Mucosa of stomach (tissue), 1 donor: ENCODE data around the gene NDUFAF8.

Experiments used
- H3K27me3 ChIP-seq: one replicate; pipeline ENCODE4 v1.7.0; 2013; ENCODE audit warnings: mild to moderate bottlenecking, low read length; ENCODE audit not compliant: control insufficient read depth, insufficient read depth
- H3K36me3 ChIP-seq: one replicate; pipeline ENCODE4 v1.7.0; 2013; ENCODE audit warnings: low read length; ENCODE audit not compliant: control insufficient read depth, insufficient read depth
- H3K4me1 ChIP-seq: one replicate; pipeline ENCODE4 v1.7.0; 2013; ENCODE audit warnings: mild to moderate bottlenecking, low read length; ENCODE audit not compliant: control insufficient read depth, insufficient read depth
- H3K4me3 ChIP-seq: one replicate; pipeline ENCODE4 v1.7.0; 2013; ENCODE audit warnings: low read length
- H3K9ac ChIP-seq: one replicate; pipeline ENCODE4 v1.7.0; 2013; ENCODE audit warnings: mild to moderate bottlenecking, low read length, moderate library complexity
- H3K9me3 ChIP-seq: one replicate; pipeline ENCODE4 v1.7.0; 2013; ENCODE audit warnings: mild to moderate bottlenecking, low read length, moderate library complexity; ENCODE audit not compliant: control insufficient read depth
- donor health status: Pancreatic carcinoma.

Gene NDUFAF8

DNA sequence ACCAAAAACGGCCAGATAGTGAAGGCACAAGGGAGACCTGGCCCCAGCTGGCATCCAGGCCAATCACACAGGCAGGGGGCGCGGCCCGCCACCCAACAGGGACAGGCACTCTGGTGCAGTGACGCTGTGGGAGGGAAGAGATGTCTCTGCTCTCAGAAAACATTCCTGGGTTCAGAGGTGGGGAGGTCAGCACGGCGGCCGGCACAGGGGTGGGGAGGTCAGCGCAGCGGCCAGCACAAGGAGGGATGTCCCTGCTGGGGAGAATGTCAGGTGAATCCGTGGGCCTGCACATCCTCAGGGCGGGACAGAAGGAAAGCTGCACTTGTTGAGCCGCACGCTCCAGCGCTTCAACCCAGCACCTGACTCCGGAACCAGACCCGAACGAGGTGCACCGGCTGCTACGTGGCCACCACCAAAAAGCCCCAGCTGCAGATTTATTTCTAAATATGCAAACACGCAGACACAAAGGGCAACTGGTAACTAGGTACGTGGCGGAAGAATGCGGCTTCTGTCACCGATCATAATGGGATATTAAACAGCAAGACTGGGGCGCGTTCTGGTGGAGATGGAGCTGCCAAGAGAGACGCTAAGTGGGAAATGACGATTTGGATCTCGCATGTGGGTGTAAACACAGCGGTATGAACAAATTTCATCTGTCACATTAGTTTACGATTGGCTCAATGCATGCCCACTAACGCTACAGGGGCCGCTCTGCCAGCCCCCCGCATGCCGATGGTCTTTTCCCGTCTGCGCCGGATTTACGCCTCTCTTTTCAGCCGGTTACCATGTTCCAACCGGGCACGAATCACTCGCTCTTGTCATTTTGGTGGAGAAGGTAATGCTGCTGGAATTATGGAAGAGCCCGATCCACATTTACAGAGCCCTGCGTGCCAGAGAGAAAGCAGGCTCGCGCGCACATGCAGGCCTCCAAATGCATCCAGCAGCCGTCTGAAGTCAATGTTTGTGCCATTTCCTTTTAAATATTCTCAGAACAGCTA, 40.5 kb downstream of the NDUFAF8 start:
- Histone ChIP-seq H3K9me3 (no peaks in the 10 kb centered on the region), H3K9ac (no peak overlapping the region), H3K4me1 (peaks cover 12% of the 10 kb centered on the region), H3K4me3 (no peak overlapping the region), H3K27me3 (no peaks in the 10 kb centered on the region), H3K36me3 (peaks cover 18% of the 10 kb centered on the region)

- H3K36me3 ChIP-seq = peaks cover 14% of the 10 kb centered on the region
- H3K27me3 ChIP-seq = no peaks in the 10 kb centered on the region
- peaks cover 12% of the 10 kb centered on the region for H3K4me1 ChIP-seq
- no peak overlapping the region for H3K4me3 ChIP-seq
- no peaks in the 10 kb centered on the region for H3K9me3 ChIP-seq
- no peak overlapping the region for H3K9ac ChIP-seq
These were observed 41.5 kb downstream of the NDUFAF8 start for GRCh38 chr17:81280571-81280970.

DNA sequence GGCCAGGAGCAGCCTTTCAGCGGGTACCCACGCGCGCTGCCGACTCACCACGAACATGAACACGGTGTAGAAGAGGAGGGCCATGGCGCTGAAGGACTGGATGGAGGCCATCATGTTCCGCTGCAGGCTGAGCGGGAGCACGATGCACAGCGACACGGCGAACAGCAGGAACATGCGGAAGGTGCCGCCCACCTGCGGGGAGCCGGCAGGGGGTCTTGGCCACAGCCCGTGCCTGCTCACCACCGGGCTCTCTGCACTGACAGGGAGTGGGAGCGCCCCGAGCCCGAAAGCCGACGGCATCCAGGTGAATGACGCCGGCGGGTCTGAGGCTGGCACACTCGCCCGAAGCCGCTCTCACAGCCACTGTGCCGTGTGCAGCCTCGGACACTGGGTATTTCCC, 43.0 kb downstream of the NDUFAF8 start:
- H3K36me3 ChIP-seq = peaks cover 14% of the 10 kb centered on the region
- no peak overlapping the region for H3K4me3 ChIP-seq
- peaks cover 17% of the 10 kb centered on the region for H3K4me1 ChIP-seq
- no peak overlapping the region for H3K9ac ChIP-seq
- no peaks in the 10 kb centered on the region for H3K9me3 ChIP-seq
- no peaks in the 10 kb centered on the region for H3K27me3 ChIP-seq

DNA sequence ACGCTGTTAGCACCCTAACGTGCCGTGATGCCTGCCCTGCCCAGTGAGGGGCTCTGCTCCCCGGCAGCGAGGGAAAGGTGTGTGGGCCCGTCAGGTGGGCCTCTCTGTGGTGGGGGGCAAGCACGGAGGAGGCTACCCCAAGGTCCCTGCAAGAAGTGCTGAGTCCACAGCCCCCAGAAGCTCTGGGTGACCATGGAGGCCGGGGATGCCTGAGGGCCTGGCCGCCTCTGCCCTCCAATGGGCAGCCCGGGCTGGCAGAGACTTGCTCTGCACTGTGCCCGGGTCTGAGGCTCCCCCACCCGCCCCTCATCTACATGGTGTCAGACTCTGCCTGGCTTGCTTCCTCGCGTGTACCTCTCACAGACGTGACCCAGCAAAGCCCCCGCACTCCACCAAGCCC, 43.8 kb downstream of the NDUFAF8 start:
- Histone ChIP-seq H3K27me3 (no peaks in the 10 kb centered on the region), H3K9me3 (no peaks in the 10 kb centered on the region), H3K4me1 (peaks cover 10% of the 10 kb centered on the region), H3K36me3 (peaks cover 14% of the 10 kb centered on the region), H3K9ac (no peak overlapping the region), H3K4me3 (no peak overlapping the region)

- Histone ChIP-seq H3K4me1 (peaks cover 9% of the 10 kb centered on the region), H3K9me3 (no peaks in the 10 kb centered on the region), H3K27me3 (no peaks in the 10 kb centered on the region), H3K4me3 (no peak overlapping the region), H3K36me3 (peaks cover 4% of the 10 kb centered on the region), H3K9ac (no peak overlapping the region)
These were observed 46.2 kb downstream of the NDUFAF8 start for GRCh38 chr17:81285179-81285878.

DNA sequence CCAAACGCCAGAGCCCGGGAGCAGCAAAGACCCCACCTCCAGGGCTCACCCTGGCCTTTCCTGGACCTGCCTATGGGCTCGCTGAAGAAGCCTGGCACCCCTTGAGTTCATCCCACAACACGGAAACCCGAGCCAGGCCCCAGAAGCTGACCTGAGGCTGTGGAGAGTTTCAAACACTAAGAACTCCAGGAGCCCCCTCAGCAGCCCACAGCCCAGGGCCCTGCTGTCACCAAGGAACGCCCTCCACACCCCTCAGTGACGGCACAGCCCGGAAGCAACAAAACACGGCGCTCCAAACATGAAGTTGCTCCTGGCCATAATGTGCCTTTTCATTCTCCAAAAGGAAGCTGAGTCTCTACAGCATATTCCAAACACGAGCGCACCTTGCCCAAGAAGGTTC, 46.8 kb downstream of the NDUFAF8 start:
- Histone ChIP-seq H3K9ac (no peak overlapping the region), H3K36me3 (peaks cover 4% of the 10 kb centered on the region), H3K27me3 (no peaks in the 10 kb centered on the region), H3K4me3 (no peak overlapping the region), H3K4me1 (peaks cover 9% of the 10 kb centered on the region), H3K9me3 (no peaks in the 10 kb centered on the region)

GRCh38 chr17:81286491-81287145, 47.5 kb downstream of the NDUFAF8 start:
- Histone ChIP-seq H3K9ac (no peak overlapping the region), H3K9me3 (no peaks in the 10 kb centered on the region), H3K36me3 (peaks cover 4% of the 10 kb centered on the region), H3K27me3 (no peaks in the 10 kb centered on the region), H3K4me3 (no peak overlapping the region), H3K4me1 (peaks cover 12% of the 10 kb centered on the region)

GRCh38 chr17:81287152-81287551, 48.0 kb downstream of the NDUFAF8 start:
- no peak overlapping the region for H3K9ac ChIP-seq
- H3K9me3 ChIP-seq = no peaks in the 10 kb centered on the region
- H3K4me1 ChIP-seq = peaks cover 13% of the 10 kb centered on the region
- H3K27me3 ChIP-seq = no peaks in the 10 kb centered on the region
- no peak overlapping the region for H3K4me3 ChIP-seq
- no peaks in the 10 kb centered on the region for H3K36me3 ChIP-seq

GRCh38 chr17:81287741-81288430, 48.8 kb downstream of the NDUFAF8 start:
- Histone ChIP-seq H3K4me3 (no peak overlapping the region), H3K27me3 (no peaks in the 10 kb centered on the region), H3K9me3 (no peaks in the 10 kb centered on the region), H3K4me1 (peaks cover 15% of the 10 kb centered on the region), H3K9ac (no peak overlapping the region), H3K36me3 (no peaks in the 10 kb centered on the region)

DNA sequence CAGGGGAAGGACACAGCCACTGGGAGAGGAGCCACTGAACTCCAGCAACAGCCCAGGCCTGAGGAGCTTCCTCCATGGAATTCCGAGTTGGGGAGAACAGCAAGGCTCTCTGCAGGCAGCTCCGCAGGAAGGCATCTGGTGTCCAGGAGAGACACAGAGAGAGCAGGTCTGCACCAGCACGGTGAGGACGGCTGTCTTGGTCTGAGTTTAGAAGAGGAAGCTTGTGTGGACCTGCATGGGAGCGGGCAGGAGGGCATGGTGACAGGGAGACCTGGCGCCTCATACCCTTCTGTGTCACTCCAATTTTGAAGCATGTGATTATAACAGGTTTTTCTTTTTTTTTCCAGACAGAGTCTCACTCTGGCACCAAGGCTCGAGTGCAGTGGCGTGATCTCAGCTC, 49.6 kb downstream of the NDUFAF8 start:
- H3K27me3 ChIP-seq = no peaks in the 10 kb centered on the region
- H3K4me1 ChIP-seq = peaks cover 20% of the 10 kb centered on the region

DNA sequence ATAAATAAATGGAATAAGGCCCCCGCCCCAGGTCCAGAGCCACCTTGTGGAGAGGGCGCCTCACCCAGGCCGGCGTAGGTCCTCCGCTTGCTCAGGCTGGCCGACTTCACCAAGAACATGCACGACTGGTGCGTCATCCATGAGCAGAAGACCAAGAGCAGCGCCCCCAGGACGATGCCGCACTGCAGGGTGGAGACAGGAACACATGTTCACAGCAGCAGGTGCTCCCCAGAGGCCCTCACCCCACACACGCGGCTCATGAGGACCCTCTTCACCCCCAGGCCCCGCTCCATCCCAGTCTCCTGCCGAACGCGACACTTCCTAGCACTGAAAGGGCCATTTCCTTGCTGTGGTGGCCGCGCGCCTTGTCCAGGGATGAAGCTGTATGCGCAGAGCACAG, 50.5 kb downstream of the NDUFAF8 start:
- H3K4me1 ChIP-seq = peaks cover 26% of the 10 kb centered on the region
- H3K27me3 ChIP-seq = no peaks in the 10 kb centered on the region
- H3K4me3 ChIP-seq = no peak overlapping the region
- no peak overlapping the region for H3K9ac ChIP-seq
- no peaks in the 10 kb centered on the region for H3K36me3 ChIP-seq
- H3K9me3 ChIP-seq = no peaks in the 10 kb centered on the region

More for the DNA sequence above, 49.6 kb downstream of the NDUFAF8 start:
- Histone ChIP-seq H3K9me3 (no peaks in the 10 kb centered on the region), H3K9ac (no peak overlapping the region), H3K36me3 (no peaks in the 10 kb centered on the region), H3K4me3 (no peak overlapping the region)
